LNCAP (cell line): ENCODE measurements around the gene WWOX.

Experiments
- TF ChIP-seq, protein P1 (sequence below): fragments of 450-650 bp; IDR thresholded peaks from 2 replicates; pipeline ENCODE4 v1.5.1; 2017; ENCODE audit warnings: mild to moderate bottlenecking

WWOX gene

DNA sequence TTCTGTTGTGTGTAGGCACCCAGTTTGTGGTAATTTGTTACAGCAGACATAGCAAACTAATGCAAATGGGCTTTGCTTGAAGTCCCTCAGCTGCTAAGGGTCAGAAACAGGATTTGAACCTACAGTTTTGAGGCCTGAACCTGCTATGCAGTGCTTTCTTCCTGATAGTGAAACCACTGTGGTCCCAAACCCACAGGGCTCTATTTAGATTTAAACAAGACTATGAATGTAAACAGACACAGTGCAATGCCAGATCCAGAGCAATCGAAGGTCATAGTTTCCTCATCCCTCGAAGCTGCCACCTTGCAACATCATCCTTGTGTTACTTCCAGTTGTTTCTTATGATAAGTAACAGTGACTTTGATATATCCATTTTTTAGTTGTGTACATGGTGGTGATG is 630.2 kb downstream of the WWOX start:
- TF ChIP-seq, protein P1, sequence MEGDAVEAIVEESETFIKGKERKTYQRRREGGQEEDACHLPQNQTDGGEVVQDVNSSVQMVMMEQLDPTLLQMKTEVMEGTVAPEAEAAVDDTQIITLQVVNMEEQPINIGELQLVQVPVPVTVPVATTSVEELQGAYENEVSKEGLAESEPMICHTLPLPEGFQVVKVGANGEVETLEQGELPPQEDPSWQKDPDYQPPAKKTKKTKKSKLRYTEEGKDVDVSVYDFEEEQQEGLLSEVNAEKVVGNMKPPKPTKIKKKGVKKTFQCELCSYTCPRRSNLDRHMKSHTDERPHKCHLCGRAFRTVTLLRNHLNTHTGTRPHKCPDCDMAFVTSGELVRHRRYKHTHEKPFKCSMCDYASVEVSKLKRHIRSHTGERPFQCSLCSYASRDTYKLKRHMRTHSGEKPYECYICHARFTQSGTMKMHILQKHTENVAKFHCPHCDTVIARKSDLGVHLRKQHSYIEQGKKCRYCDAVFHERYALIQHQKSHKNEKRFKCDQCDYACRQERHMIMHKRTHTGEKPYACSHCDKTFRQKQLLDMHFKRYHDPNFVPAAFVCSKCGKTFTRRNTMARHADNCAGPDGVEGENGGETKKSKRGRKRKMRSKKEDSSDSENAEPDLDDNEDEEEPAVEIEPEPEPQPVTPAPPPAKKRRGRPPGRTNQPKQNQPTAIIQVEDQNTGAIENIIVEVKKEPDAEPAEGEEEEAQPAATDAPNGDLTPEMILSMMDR: no peak

DNA sequence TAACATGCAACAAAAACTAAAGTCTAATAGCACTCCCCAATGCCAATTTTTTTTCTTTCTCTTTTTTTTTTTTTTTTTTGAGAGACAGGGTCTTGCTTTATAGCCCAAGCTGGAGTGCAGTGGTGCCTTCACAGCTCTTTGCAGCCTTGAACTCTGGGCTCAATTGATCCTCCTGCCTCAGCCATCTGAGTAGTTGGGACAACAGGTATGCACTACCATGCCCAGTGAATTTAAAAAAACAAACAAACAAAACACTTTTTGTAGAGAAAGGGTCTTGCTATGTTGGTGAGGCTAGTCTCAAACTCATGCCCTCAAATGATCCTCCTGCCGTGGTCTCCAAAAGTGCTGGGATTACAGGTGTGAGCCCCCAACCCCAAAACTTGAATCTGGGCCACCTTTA is 632.3 kb downstream of the WWOX start:
- TF ChIP-seq, protein P1: no peak

DNA sequence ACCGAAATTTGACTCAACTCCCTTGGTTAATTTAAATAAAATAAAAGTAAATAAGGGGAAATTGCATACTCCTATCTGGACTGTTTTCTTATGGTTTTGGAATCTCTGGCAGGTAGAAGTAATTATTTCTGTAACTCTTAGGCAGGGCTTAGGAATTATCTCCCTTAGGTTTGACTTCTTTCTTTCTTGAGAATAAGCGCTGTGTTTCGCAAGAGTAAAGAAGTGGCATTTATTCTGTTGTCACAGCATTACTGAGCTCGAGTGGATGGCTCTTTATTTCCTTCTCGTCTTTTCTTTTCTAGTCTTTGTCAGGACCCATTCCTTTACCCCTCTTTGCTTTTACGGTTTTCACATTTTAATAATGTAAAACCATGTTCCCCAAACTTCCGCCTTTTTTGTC is 633.2 kb downstream of the WWOX start:
- TF ChIP-seq, protein P1: no peak

DNA sequence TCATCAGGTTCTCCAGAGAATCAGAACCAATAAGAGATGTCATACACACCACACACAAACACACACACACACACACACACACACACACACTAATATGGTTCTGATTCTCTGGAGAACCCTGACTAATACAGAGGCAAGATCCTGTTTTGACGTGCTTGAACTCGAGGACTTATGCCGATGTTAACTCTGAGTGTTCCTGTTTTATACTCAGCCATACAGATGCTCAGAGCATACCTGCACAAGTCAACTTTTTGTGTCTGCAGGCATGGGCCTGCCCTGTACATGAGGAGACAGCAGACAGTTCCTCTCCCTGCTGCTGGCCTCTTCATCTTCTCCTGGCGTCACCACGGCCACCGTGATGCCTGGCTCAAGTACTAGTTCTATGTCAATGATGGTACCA is 635.9 kb downstream of the WWOX start:
- TF ChIP-seq, protein P1: no peak

DNA sequence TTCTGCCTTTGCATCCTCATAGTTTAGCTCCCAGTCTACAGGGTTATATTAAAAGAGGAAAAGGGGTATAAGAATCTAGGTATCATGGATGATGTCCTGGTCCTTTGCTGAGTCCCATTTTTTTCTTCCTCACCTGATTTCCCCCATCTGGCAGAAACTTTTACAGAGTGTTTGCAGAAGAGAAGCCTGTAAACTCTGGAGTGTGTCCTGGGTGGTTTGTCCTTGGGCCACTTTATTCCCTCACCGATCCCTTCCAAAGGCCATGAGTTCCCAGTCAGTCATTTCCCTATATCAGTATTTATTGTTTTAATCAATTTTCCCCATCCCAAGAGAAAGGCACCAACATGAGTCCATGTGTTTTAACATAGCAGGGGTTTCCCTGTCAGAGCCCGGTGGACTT is 638.2 kb downstream of the WWOX start:
- TF ChIP-seq, protein P1: no peak

DNA sequence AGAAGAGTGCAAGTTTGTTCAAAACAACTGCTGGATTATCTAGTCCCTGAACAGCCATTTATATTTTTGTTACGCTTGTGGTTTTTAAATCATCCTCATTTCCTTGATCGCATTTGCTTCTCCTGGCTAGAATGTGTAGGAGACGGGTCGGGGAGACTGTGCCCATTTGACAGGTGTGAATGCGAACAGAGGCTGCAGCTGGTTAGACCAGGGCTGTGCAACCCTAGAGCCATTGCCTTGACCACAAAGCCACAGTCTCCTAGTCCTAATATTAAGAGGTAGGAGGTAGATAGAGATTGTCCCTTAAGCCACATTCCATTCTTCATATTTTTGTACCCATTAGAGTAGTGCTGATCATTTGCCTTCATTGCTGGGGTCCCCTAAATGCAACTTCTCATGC is 639.1 kb downstream of the WWOX start:
- TF ChIP-seq, protein P1: no peak

DNA sequence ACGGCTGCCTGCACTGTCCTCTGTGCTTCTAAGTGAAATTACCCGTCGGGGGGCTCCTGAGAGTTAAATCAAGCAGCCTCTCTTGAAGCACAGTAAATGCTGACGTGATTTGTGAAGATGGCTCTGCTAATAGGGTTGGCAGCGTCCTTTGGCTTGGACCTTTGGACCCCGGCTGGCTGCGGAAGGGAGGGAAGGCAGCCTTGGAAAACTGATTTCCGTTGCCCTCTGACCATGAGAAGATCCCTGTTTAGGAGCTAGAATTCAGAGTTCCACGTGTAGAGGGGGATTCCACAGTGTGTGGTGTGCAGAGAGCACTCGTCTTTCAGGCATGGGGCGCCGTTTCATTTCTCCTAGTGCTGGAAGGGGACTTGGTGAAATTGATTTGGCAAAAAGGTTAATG is 640.8 kb downstream of the WWOX start:
- TF ChIP-seq, protein P1: no peak

DNA sequence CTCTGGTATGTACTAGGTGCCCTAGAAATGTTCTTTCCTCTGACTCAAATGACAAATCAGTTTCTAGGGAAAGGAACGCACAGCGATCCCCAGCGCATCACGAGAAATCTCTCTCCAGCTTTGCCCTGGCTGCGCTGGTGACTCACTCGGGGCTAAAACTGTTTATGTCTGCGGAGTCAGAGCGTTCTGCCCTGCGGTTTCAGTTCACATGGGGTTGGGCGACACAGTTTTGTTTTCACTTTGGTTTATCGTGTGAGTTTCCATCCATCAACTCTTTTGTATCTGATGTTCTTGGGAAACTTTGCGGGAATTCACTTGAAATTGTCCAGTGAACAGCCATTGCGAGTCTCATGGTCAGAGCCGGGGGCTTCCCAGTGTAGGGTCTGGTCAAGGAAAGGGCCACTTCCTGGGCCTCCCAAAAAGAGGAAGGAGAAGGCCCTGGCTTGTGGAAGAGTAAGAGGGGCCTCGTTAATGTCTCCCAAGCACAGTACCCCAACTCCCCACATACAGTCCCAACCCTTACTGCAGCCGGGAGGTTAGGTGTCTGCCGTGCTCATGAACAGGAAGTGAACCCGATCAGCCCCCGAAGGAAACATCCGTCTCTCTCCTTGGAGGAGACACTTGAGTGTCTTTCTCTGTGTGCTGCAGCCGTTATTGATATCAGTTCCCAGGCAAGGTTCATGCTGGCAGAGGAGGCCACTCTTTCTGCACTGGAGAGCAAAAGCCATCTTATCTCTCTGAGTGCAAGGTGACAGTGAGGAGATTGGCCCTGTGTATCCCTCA is 643.2 kb downstream of the WWOX start:
- TF ChIP-seq, protein P1: no peak
